ENCODE results near the gene ING2.

DNA sequence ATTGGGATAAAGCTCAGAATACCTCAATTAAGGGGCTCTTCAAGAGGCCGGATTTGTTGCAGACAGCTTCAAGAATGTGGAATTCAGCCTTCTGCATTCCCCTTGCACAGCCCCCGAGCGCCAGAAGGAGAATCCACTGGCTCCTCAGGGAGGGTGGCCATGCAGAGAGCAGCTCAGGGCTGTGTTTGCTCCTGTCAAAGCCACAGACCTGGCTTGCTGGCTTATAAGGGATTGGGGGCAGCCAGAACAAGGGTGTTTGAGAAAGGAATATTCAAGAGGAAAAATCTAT is 36.8 kb downstream of the ING2 start:
- no peak for TF ChIP-seq CTCF (IDR thresholded peaks at IDR 0.05; ENCODE audit: low read length)
- no peak for TF ChIP-seq EZH2 (optimal IDR thresholded peaks at IDR 0.05; ENCODE audit: low read depth, low read length)
- TF ChIP-seq EZH2phosphoT487 (IDR thresholded peaks at IDR 0.05; ENCODE audit: low read length) = no peak
